Activated CD8-positive, alpha-beta memory T cell treated with anti-CD3 and anti-CD28 coated beads for 36 hours (primary cell): ENCODE data around the gene C12orf50. TPM values are rescaled to one million over a fixed set of nuclear protein-coding genes. Genes with fewer than 3 reads are reported as not detected.
"Not testable (repeated sequence)": the region's sequence is repeated elsewhere in the genome, so short reads cannot be mapped to it uniquely, and the experiment has no call there.

Source experiments
- CTCF ChIA-PET: fragments of 350-600 bp; sonication (Branson Sonifier 250); formaldehyde crosslinking; loops from one replicate; lab custom pipeline; 2021; ENCODE audit warnings: antibody characterized with exemption; lab: Charles Lee
- POLR2A ChIA-PET: fragments of 350-600 bp; sonication (Branson Sonifier 250); formaldehyde crosslinking; loops from one replicate; lab custom pipeline; 2021; ENCODE audit warnings: antibody characterized with exemption; lab: Charles Lee
- total RNA-seq, 2 experiments: library from RNA; stranded (reverse); gene quantifications; one replicate each; pipeline ENCODE4 v1.2.3, GENCODE V29; 2021

Gene C12orf50
- total RNA-seq: under 1 TPM in 1 of 2 experiments, not detected in 1; 0.10 TPM

GRCh38 chr12:88029093-88029665, at the start of gene C12orf50:
C12orf50 (minus strand) TSS chr12:88029401; CDS start chr12:88026962, 2,439 bp downstream.
- CTCF ChIA-PET: no interaction called here
- POLR2A ChIA-PET: no interaction called here

- POLR2A ChIA-PET: interaction anchor here (0.6 kb wide), 1 partner anchor 76 kb away, joined by 3 read pairs; no protein-coding TSS in a partner anchor
- CTCF ChIA-PET: interaction anchor here (1.3 kb wide), 1 partner anchor 9 kb away, joined by 3 read pairs; no protein-coding TSS in a partner anchor
These were observed 38.1 kb upstream of the C12orf50 start for GRCh38 chr12:88067301-88067700.

- POLR2A ChIA-PET: no interaction called here
- CTCF ChIA-PET: no interaction called here
These were observed 34.2 kb upstream of the C12orf50 start for GRCh38 chr12:88063375-88063774.

- POLR2A ChIA-PET: interaction anchor here (1.0 kb wide), 1 partner anchor 80 kb away, joined by 3 read pairs; the partner anchor contains the start of genes CEP290 and TMTC3
- CTCF ChIA-PET: no interaction called here
These were observed 33.3 kb upstream of the C12orf50 start for GRCh38 chr12:88062474-88062873.

- ChIA-PET POLR2A (no interaction called here), CTCF (interaction anchor here (0.7 kb wide), 1 partner anchor 8 kb away, joined by 3 read pairs; no protein-coding TSS in a partner anchor)
These were observed 29.5 kb upstream of the C12orf50 start for GRCh38 chr12:88058719-88059077.

- ChIA-PET CTCF (interaction anchor here (0.7 kb wide), 1 partner anchor 9 kb away, joined by 3 read pairs; no protein-coding TSS in a partner anchor), POLR2A (no interaction called here)
These were observed 29.0 kb upstream of the C12orf50 start for GRCh38 chr12:88057994-88058718.

GRCh38 chr12:88056571-88056970, 27.4 kb upstream of the C12orf50 start:
- POLR2A ChIA-PET: no interaction called here
- CTCF ChIA-PET: no interaction called here

GRCh38 chr12:88052686-88053085, 23.5 kb upstream of the C12orf50 start:
- CTCF ChIA-PET: no interaction called here
- POLR2A ChIA-PET: no interaction called here

GRCh38 chr12:88044035-88044434, 14.8 kb upstream of the C12orf50 start:
- ChIA-PET POLR2A (no interaction called here), CTCF (no interaction called here)

GRCh38 chr12:88037770-88038169, 8.6 kb upstream of the C12orf50 start:
- ChIA-PET POLR2A (interaction anchor here (0.5 kb wide), 1 partner anchor 13 kb away, joined by 6 read pairs; no protein-coding TSS in a partner anchor), CTCF (no interaction called here)

- CTCF ChIA-PET: no interaction called here
- POLR2A ChIA-PET: no interaction called here
These were observed 7.3 kb upstream of the C12orf50 start for GRCh38 chr12:88036353-88036965.

- ChIA-PET POLR2A (no interaction called here), CTCF (no interaction called here)
These were observed 6.7 kb upstream of the C12orf50 start for GRCh38 chr12:88035907-88036289.

GRCh38 chr12:88035271-88035906, 6.2 kb upstream of the C12orf50 start:
- ChIA-PET POLR2A (interaction anchor here (0.6 kb wide), 1 partner anchor 18 kb away, joined by 3 read pairs; no protein-coding TSS in a partner anchor), CTCF (no interaction called here)

GRCh38 chr12:88031161-88031560, 2.0 kb upstream of the C12orf50 start:
- CTCF ChIA-PET, POLR2A ChIA-PET: not testable (repeated sequence)

GRCh38 chr12:88026196-88026595, 3.0 kb downstream of the C12orf50 start:
- CTCF ChIA-PET: no interaction called here
- POLR2A ChIA-PET: no interaction called here

- ChIA-PET POLR2A (no interaction called here), CTCF (no interaction called here)
These were observed 11.2 kb downstream of the C12orf50 start for GRCh38 chr12:88017964-88018363.

GRCh38 chr12:88015825-88016224, 13.4 kb downstream of the C12orf50 start:
- POLR2A ChIA-PET: no interaction called here
- CTCF ChIA-PET: no interaction called here

GRCh38 chr12:88011755-88012154, 17.4 kb downstream of the C12orf50 start:
- ChIA-PET CTCF (no interaction called here), POLR2A (no interaction called here)

GRCh38 chr12:88006351-88006750, 22.9 kb downstream of the C12orf50 start:
- ChIA-PET POLR2A (no interaction called here), CTCF (no interaction called here)

- CTCF ChIA-PET: no interaction called here
- POLR2A ChIA-PET: no interaction called here
These were observed 27.9 kb downstream of the C12orf50 start for GRCh38 chr12:88001327-88001726.
